HepG2 (cell line): ENCODE measurements around the gene C5AR2. TPM values are rescaled to one million over a fixed set of nuclear protein-coding genes. Genes with fewer than 3 reads are reported as not detected.

Source experiments
- ATF4 ChIP-seq, 2 experiments: fragments of 450-650 bp in 1 of 2; sonication (generic) in 1 of 2; formaldehyde crosslinking; IDR thresholded peaks; 2 replicates each; pipeline versions ENCODE4 v1.5.0 to v1.8.0; 2020 to 2022; ENCODE audit warnings: mild to moderate bottlenecking in 1 of 2, missing genetic modification reagents in 1 of 2
- ATF6 ChIP-seq: sonication (generic); formaldehyde crosslinking; conservative IDR thresholded peaks from 2 replicates; pipeline ENCODE4 v1.4.0; 2020; ENCODE audit warnings: missing genetic modification reagents
- BCLAF1 ChIP-seq: fragments of 450-650 bp; IDR thresholded peaks from 2 replicates; pipeline ENCODE4 v1.6.1; 2017; ENCODE audit warnings: mild to moderate bottlenecking
- DMTF1 ChIP-seq: sonication (generic); formaldehyde crosslinking; IDR thresholded peaks from 2 replicates; pipeline ENCODE4 v1.4.0; 2020; ENCODE audit warnings: mild to moderate bottlenecking, missing genetic modification reagents
- FUBP1 ChIP-seq: sonication (generic); formaldehyde crosslinking; IDR thresholded peaks from 2 replicates; pipeline ENCODE4 v1.5.1; 2020; ENCODE audit warnings: missing genetic modification reagents, mild to moderate bottlenecking, borderline replicate concordance
- KDM5B ChIP-seq: sonication (generic); formaldehyde crosslinking; IDR thresholded peaks from 2 replicates; pipeline ENCODE4 v1.4.0; 2020; ENCODE audit warnings: missing genetic modification reagents, mild to moderate bottlenecking, borderline replicate concordance
- MED13 ChIP-seq: sonication (generic); formaldehyde crosslinking; IDR thresholded peaks from 2 replicates; pipeline ENCODE4 v1.5.0; 2020; ENCODE audit warnings: missing genetic modification reagents
- MTA3 ChIP-seq: sonication (generic); formaldehyde crosslinking; IDR thresholded peaks from 2 replicates; pipeline ENCODE4 v1.4.0; 2020; ENCODE audit warnings: missing genetic modification reagents
- MXD4 ChIP-seq: IDR thresholded peaks from 2 replicates; pipeline ENCODE4 v1.6.1; 2016; ENCODE audit warnings: mild to moderate bottlenecking, missing biosample characterization, missing genetic modification reagents
- NR2F6 ChIP-seq, 2 experiments: IDR thresholded peaks; 2 replicates each; pipeline ENCODE4 v1.6.1; 2016; ENCODE audit warnings: antibody characterized with exemption in 1 of 2, mild to moderate bottlenecking in 1 of 2
- POLR2G ChIP-seq: fragments of 200-400 bp; formaldehyde crosslinking; IDR thresholded peaks from 2 replicates; pipeline ENCODE4 v1.6.1; 2018; ENCODE audit warnings: mild to moderate bottlenecking, low read depth, low read length, moderate library complexity
- SUZ12 ChIP-seq: fragments of 150-350 bp; IDR thresholded peaks from 2 replicates; pipeline ENCODE4 v1.6.1; 2014; ENCODE audit warnings: low read depth, low read length
- THYN1 ChIP-seq: sonication (generic); formaldehyde crosslinking; IDR thresholded peaks from 2 replicates; pipeline ENCODE4 v1.8.1; 2023; ENCODE audit warnings: low read depth, mild to moderate bottlenecking, moderate library complexity, missing genetic modification reagents, borderline replicate concordance
- ZBTB46 ChIP-seq: sonication (generic); formaldehyde crosslinking; IDR thresholded peaks from 2 replicates; pipeline ENCODE4 v1.4.0; 2020; ENCODE audit warnings: mild to moderate bottlenecking, missing genetic modification reagents, borderline replicate concordance
- ZNF124 ChIP-seq: sonication (generic); formaldehyde crosslinking; IDR thresholded peaks from 2 replicates; pipeline ENCODE4 v1.4.0; 2020; ENCODE audit warnings: missing genetic modification reagents
- ZNF496 ChIP-seq: sonication (generic); formaldehyde crosslinking; IDR thresholded peaks from 2 replicates; pipeline ENCODE4 v1.8.1; 2023; ENCODE audit warnings: mild to moderate bottlenecking, moderate library complexity, missing genetic modification reagents; ENCODE audit not compliant: insufficient replicate concordance
- ZNF678 ChIP-seq: sonication (generic); formaldehyde crosslinking; IDR thresholded peaks from 2 replicates; pipeline ENCODE4 v1.4.0; 2020; ENCODE audit warnings: mild to moderate bottlenecking, missing genetic modification reagents
- ZNF792 ChIP-seq: IDR thresholded peaks from 2 replicates; pipeline ENCODE4 v1.6.1; 2016
- polyA plus RNA-seq, 8 experiments: library from polyadenylated mRNA; depleted of rRNA in 3 of 8; stranded (reverse) in 7 of 8; unstranded in 1 of 8; fragments of >200 nt; fragmentation: Illumina TruSeq in 4 of 8; extraction: Trizol in 4 of 8; gene quantifications; 2 replicates each; pipeline versions ENCODE4 v1.2.1 to v1.2.3, GENCODE V29; 2011 to 2016; ENCODE audit warnings: low read depth in 4 of 8, missing spikeins in 1 of 8, mixed read lengths in 1 of 8; ENCODE audit not compliant: insufficient read depth in 1 of 8
- total RNA-seq, 5 experiments: library from RNA; depleted of rRNA; stranded (reverse); fragments of >200 nt; fragmentation: Illumina TruSeq; extraction: Trizol; gene quantifications; 2 replicates each; pipeline ENCODE4 v1.2.3, GENCODE V29; 2016; ENCODE audit warnings: low read depth in 1 of 5

Gene C5AR2
- total and polyA plus RNA-seq, 2 of the 13 experiments (the other 11 are each of a cell fraction or from before 2014, with no cell fraction given) = 0.09 to 0.24 TPM

- TF ChIP-seq ZNF678 (CRISPR knock-in tag) (no peak), ZBTB46 (no peak), ATF4 (CRISPR knock-in tag; IDR thresholded peaks at IDR 0.05) (peak in 1 of 2 experiments; percentile 81; a peak in 2 of 4 replicates), SUZ12 (no peak), BCLAF1 (no peak), MED13 (CRISPR knock-in tag) (no peak), ZNF496 (CRISPR knock-in tag) (no peak), ZNF792 (CRISPR knock-in tag) (no peak), ATF6 (CRISPR knock-in tag) (no peak), MTA3 (CRISPR knock-in tag) (no peak), POLR2G (peak; percentile 34; the same call in 1 of the 2 replicates), MXD4 (CRISPR knock-in tag) (0 out of 2 replicates have a peak, but pooled peaks have one; percentile 58), NR2F6 (IDR thresholded peaks at IDR 0.05) (no peak), NR2F6 (CRISPR knock-in tag; IDR thresholded peaks at IDR 0.05) (peak; percentile 36; the same call in 1 of the 2 replicates), THYN1 (no peak), ZNF124 (CRISPR knock-in tag) (no peak), KDM5B (CRISPR knock-in tag) (peak; percentile 72; the same call in 1 of the 2 replicates), DMTF1 (CRISPR knock-in tag) (no peak), FUBP1 (CRISPR knock-in tag) (no peak)
Measured at GRCh38 chr19:47353307-47353712, 21.3 kb downstream of the C5AR2 start (continued).
